ENCODE data around the gene PRAME.

DNA sequence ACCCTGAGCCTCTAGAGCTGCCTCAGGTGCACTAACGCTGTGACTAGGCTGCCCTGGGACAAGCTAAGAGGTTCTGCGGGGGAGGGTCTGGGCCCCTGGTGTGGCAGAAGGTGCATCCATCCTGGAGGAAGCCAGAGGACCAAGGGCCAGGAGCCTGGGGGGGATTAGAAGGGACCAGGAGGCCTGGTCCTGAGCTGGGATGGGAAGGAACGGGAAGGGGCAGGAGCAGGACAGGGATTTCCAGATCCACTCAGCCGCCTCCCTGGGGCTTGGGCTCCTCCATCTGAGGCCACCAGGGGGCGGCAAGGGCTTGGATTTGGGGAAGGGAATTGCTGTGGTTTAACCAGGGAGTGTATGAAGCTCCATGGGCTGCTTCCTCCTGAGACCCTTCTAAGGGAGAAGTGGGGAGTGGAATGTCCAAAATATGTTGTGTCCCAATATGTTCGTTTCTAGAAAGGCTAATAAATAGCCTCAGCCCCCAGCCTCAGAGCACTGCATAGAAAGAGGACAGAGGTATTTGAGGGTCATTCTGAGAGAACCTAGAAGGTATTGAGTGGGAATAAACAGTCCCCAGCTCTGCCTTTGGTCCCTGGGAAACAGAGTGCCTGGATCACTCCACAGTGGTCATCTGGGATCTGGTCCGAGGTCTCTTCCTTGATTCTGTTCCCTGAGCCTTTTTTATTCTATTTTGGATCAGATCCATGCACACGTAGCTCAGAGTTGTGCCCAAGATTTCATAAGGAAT is 17.4 kb upstream of the PRAME start:
- no peak for TF ChIP-seq ZBTB17 (tag by site-specific recombination; IDR thresholded peaks at IDR 0.05)
- TF ChIP-seq, protein P1, sequence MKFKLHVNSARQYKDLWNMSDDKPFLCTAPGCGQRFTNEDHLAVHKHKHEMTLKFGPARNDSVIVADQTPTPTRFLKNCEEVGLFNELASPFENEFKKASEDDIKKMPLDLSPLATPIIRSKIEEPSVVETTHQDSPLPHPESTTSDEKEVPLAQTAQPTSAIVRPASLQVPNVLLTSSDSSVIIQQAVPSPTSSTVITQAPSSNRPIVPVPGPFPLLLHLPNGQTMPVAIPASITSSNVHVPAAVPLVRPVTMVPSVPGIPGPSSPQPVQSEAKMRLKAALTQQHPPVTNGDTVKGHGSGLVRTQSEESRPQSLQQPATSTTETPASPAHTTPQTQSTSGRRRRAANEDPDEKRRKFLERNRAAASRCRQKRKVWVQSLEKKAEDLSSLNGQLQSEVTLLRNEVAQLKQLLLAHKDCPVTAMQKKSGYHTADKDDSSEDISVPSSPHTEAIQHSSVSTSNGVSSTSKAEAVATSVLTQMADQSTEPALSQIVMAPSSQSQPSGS (tag by site-specific recombination; IDR thresholded peaks at IDR 0.05; ENCODE audit: low read depth), result no peak
- no peak for TF ChIP-seq ZNF302 (tag by site-specific recombination; IDR thresholded peaks at IDR 0.05; ENCODE audit: low read depth)
- peak; percentile 61; the same call in 1 of the 2 replicates for TF ChIP-seq CTCF (tag by site-specific recombination; IDR thresholded peaks at IDR 0.05)
- TF ChIP-seq ZNF768 (tag by site-specific recombination; IDR thresholded peaks at IDR 0.05), result no peak
- TF ChIP-seq HOXA7 (CRISPR knock-in tag; IDR thresholded peaks at IDR 0.05; ENCODE audit: borderline replicate concordance), result no peak
- no peak for TF ChIP-seq ZBTB21 (tag by site-specific recombination; IDR thresholded peaks at IDR 0.05)
- TF ChIP-seq PRDM10 (tag by site-specific recombination; IDR thresholded peaks at IDR 0.05), result no peak
- TF ChIP-seq ZNF510 (tag by site-specific recombination; IDR thresholded peaks at IDR 0.05; ENCODE audit: insufficient replicate concordance), result no peak
